HL-60 (cell line): ENCODE data around the gene MMP20.

Experiments
- GABPA ChIP-seq: IDR thresholded peaks from 2 replicates; pipeline ENCODE4 v1.6.1; 2012; ENCODE audit warnings: low read depth
- POLR2AphosphoS5 ChIP-seq: IDR thresholded peaks from 2 replicates; pipeline ENCODE4 v1.6.1; 2012; ENCODE audit warnings: low read depth
- REST ChIP-seq: IDR thresholded peaks from 2 replicates; pipeline ENCODE4 v1.6.1; 2012; ENCODE audit warnings: low read depth; ENCODE audit not compliant: insufficient replicate concordance
- SPI1 ChIP-seq: IDR thresholded peaks from 2 replicates; pipeline ENCODE4 v1.6.1; 2012; ENCODE audit warnings: low read depth, mild to moderate bottlenecking, borderline replicate concordance
- TF ChIP-seq, protein P1 (sequence below): IDR thresholded peaks from one replicate; pipeline ENCODE4 v1.5.1; 2011; ENCODE audit warnings: low read length, control low read depth, inconsistent platforms; ENCODE audit not compliant: insufficient read depth

- TF ChIP-seq, protein P1, sequence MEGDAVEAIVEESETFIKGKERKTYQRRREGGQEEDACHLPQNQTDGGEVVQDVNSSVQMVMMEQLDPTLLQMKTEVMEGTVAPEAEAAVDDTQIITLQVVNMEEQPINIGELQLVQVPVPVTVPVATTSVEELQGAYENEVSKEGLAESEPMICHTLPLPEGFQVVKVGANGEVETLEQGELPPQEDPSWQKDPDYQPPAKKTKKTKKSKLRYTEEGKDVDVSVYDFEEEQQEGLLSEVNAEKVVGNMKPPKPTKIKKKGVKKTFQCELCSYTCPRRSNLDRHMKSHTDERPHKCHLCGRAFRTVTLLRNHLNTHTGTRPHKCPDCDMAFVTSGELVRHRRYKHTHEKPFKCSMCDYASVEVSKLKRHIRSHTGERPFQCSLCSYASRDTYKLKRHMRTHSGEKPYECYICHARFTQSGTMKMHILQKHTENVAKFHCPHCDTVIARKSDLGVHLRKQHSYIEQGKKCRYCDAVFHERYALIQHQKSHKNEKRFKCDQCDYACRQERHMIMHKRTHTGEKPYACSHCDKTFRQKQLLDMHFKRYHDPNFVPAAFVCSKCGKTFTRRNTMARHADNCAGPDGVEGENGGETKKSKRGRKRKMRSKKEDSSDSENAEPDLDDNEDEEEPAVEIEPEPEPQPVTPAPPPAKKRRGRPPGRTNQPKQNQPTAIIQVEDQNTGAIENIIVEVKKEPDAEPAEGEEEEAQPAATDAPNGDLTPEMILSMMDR: no peak
- no peak for TF ChIP-seq POLR2AphosphoS5
- no peak for TF ChIP-seq GABPA
- no peak for TF ChIP-seq SPI1
- TF ChIP-seq REST: no peak
Observed at GRCh38 chr11:102615894-102616432, 9.2 kb downstream of the MMP20 start.
